NT2/D1 (cell line): ENCODE results near the gene AKAP9.

Source experiments
- SUZ12 ChIP-seq: IDR thresholded peaks from 2 replicates; pipeline ENCODE4 v1.6.1; 2011; ENCODE audit not compliant: insufficient read length, insufficient read depth; ENCODE audit errors: extremely low read depth
- YY1 ChIP-seq: IDR thresholded peaks from 2 replicates; pipeline ENCODE4 v1.6.1; 2011; ENCODE audit not compliant: insufficient read length, insufficient read depth
- ZNF274 ChIP-seq: IDR thresholded peaks from 2 replicates; pipeline ENCODE4 v1.6.1; 2011; ENCODE audit warnings: mild to moderate bottlenecking, low read depth, low read length

DNA sequence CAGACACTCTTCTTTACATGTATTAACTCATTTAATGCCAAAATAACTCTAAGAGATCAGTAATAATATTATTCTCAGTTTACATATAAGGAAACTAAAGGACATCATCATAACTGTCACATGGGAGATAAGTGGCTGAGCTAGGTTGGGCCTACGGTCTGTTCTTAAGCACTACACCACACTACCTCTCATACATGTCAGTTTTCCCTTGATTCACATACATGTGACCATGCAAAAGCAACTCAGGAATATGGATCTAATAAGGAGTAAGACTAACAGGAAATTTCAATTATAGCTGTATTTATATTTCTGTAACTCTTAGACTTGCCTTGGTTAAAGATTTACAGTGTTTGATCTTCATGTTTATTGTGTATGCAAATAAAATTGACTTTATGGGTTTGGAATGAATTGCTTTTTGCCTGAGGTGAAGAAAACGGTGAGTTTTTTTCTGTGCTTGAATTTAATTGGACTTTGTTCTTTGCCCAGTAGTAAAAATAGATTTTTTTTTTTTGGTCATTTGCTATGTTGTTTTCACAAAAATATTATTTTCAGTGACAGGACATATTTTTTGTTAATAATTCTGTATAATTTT is 123.9 kb downstream of the AKAP9 start:
- TF ChIP-seq ZNF274 = no peak
- TF ChIP-seq YY1 = no peak
- no peak for TF ChIP-seq SUZ12
